H9 (cell line): ENCODE results near the gene CENPP. TPM values are rescaled to one million over a fixed set of nuclear protein-coding genes. Genes with fewer than 3 reads are reported as not detected.

Experiments
- DNase-seq: peaks from one replicate; pipeline ENCODE4 v3.0.0-alpha.2; 2017
- H2AFZ ChIP-seq: one replicate; pipeline ENCODE4 v1.6.1; 2013; ENCODE audit warnings: mild to moderate bottlenecking, low read length, control low read depth, moderate library complexity
- H2AK5ac ChIP-seq: 2 replicates; pipeline ENCODE4 v1.6.1; 2013; ENCODE audit warnings: low read length, control low read depth, mixed read lengths; ENCODE audit not compliant: insufficient read length
- H2BK120ac ChIP-seq: one replicate; pipeline ENCODE4 v1.6.1; 2013; ENCODE audit warnings: low read depth, mild to moderate bottlenecking, low read length, control low read depth, inconsistent platforms; ENCODE audit not compliant: poor library complexity, severe bottlenecking
- H2BK12ac ChIP-seq: 2 replicates; pipeline ENCODE4 v1.6.1; 2013; ENCODE audit warnings: low read length, control low read depth, mixed read lengths, low read depth; ENCODE audit not compliant: insufficient read length
- H2BK15ac ChIP-seq: 2 replicates; pipeline ENCODE4 v1.6.1; 2013; ENCODE audit warnings: low read depth, low read length, control low read depth
- H2BK20ac ChIP-seq: one replicate; pipeline ENCODE4 v1.6.1; 2013; ENCODE audit warnings: low read depth, mild to moderate bottlenecking, low read length, control low read depth, inconsistent platforms; ENCODE audit not compliant: poor library complexity, severe bottlenecking
- H2BK5ac ChIP-seq: 2 replicates; pipeline ENCODE4 v1.6.1; 2013; ENCODE audit warnings: low read length, control low read depth, mixed read lengths; ENCODE audit not compliant: insufficient read length
- H3K14ac ChIP-seq: 2 replicates; pipeline ENCODE4 v1.6.1; 2013; ENCODE audit warnings: low read length, control low read depth; ENCODE audit not compliant: insufficient read depth
- H3K18ac ChIP-seq: 2 replicates; pipeline ENCODE4 v1.6.1; 2013; ENCODE audit warnings: low read depth, mild to moderate bottlenecking, mixed read lengths, low read length, control low read depth; ENCODE audit not compliant: insufficient read length
- H3K23ac ChIP-seq: 2 replicates; pipeline ENCODE4 v1.6.1; 2013; ENCODE audit warnings: low read length, control low read depth, mixed read lengths, low read depth; ENCODE audit not compliant: insufficient read length
- H3K23me2 ChIP-seq: 2 replicates; pipeline ENCODE4 v1.6.1; 2013; ENCODE audit warnings: low read depth, mild to moderate bottlenecking, mixed read lengths, low read length, control low read depth; ENCODE audit not compliant: insufficient read length, poor library complexity, severe bottlenecking
- H3K27ac ChIP-seq: 2 replicates; pipeline ENCODE4 v1.5.1; 2013; ENCODE audit warnings: low read length, control low read depth, mixed read lengths, low read depth; ENCODE audit not compliant: insufficient read length
- H3K27me3 ChIP-seq: 2 replicates; pipeline ENCODE4 v1.6.1; 2013; ENCODE audit warnings: low read length, control low read depth, inconsistent platforms; ENCODE audit not compliant: insufficient read depth
- H3K4ac ChIP-seq: 2 replicates; pipeline ENCODE4 v1.6.1; 2013; ENCODE audit warnings: low read depth, mild to moderate bottlenecking, control low read depth, inconsistent platforms, low read length, moderate library complexity
- H3K4me1 ChIP-seq: 2 replicates; pipeline ENCODE4 v1.6.1; 2013; ENCODE audit warnings: low read length, control low read depth, inconsistent platforms; ENCODE audit not compliant: insufficient read depth
- H3K4me2 ChIP-seq: 2 replicates; pipeline ENCODE4 v1.6.1; 2013; ENCODE audit warnings: low read length, control low read depth, mixed read lengths; ENCODE audit not compliant: insufficient read length, insufficient read depth
- H3K56ac ChIP-seq: 2 replicates; pipeline ENCODE4 v1.6.1; 2013; ENCODE audit warnings: low read depth, mild to moderate bottlenecking, mixed read lengths, low read length, control low read depth; ENCODE audit not compliant: insufficient read length
- H3K79me1 ChIP-seq: 2 replicates; pipeline ENCODE4 v1.6.1; 2013; ENCODE audit warnings: low read depth, mild to moderate bottlenecking, moderate library complexity, low read length, control low read depth, inconsistent platforms; ENCODE audit not compliant: insufficient read depth, poor library complexity, severe bottlenecking
- H3K79me2 ChIP-seq: 2 replicates; pipeline ENCODE4 v1.6.1; 2013; ENCODE audit warnings: low read length, control low read depth, inconsistent platforms; ENCODE audit not compliant: insufficient read depth
- H3K9ac ChIP-seq: 2 replicates; pipeline ENCODE4 v1.6.1; 2013; ENCODE audit warnings: low read length, control low read depth, mixed read lengths; ENCODE audit not compliant: insufficient read length; ENCODE audit errors: extremely low read depth
- H3K9me3 ChIP-seq: one replicate; pipeline ENCODE4 v1.6.1; 2013; ENCODE audit warnings: low read depth, low read length, inconsistent platforms; ENCODE audit not compliant: control insufficient read depth
- H3T11ph ChIP-seq: one replicate; pipeline ENCODE4 v1.6.1; 2013; ENCODE audit warnings: mild to moderate bottlenecking, low read length, control low read depth, inconsistent platforms
- H4K20me1 ChIP-seq: one replicate; pipeline ENCODE4 v1.6.1; 2013; ENCODE audit not compliant: control insufficient read depth, insufficient read length, insufficient read depth
- H4K5ac ChIP-seq: 2 replicates; pipeline ENCODE4 v1.6.1; 2013; ENCODE audit warnings: low read depth, mild to moderate bottlenecking, mixed read lengths, low read length, control low read depth; ENCODE audit not compliant: insufficient read length
- H4K8ac ChIP-seq: replicated peaks from 2 replicates; pipeline ENCODE4 v1.6.1; 2013; ENCODE audit warnings: low read length, control low read depth, mixed read lengths, low read depth; ENCODE audit not compliant: insufficient read length
- H4K91ac ChIP-seq: 2 replicates; pipeline ENCODE4 v1.6.1; 2013; ENCODE audit warnings: low read depth, mild to moderate bottlenecking, moderate library complexity, mixed read lengths, low read length, control low read depth; ENCODE audit not compliant: insufficient read length
- H3K27ac Mint-ChIP-seq, 3 experiments: 2 replicates in 2 of 3; 3 replicates in 1 of 3; pipeline ENCODE4 v1.8.0; 2020 to 2021; ENCODE audit warnings: mixed read lengths in 3 of 3, mild to moderate bottlenecking in 1 of 3, moderate library complexity in 1 of 3
- H3K27me3 Mint-ChIP-seq: 2 replicates; pipeline ENCODE4 v1.8.0; 2021; ENCODE audit warnings: low read depth, mild to moderate bottlenecking, moderate library complexity, mixed read lengths
- H3K36me3 Mint-ChIP-seq, 3 experiments: 2 replicates in 2 of 3; 3 replicates in 1 of 3; pipeline ENCODE4 v1.8.0; 2020 to 2021; ENCODE audit warnings: low read depth in 3 of 3, mixed read lengths in 3 of 3; ENCODE audit not compliant: insufficient read depth in 1 of 3
- H3K4me1 Mint-ChIP-seq, 2 experiments: 2 replicates each; pipeline ENCODE4 v1.8.0; 2020; ENCODE audit warnings: mixed read lengths in 2 of 2
- H3K4me3 Mint-ChIP-seq, 2 experiments: 2 replicates in 1 of 2; 3 replicates in 1 of 2; pipeline ENCODE4 v1.8.0; 2020 to 2021; ENCODE audit warnings: mild to moderate bottlenecking in 2 of 2, mixed read lengths in 2 of 2, moderate library complexity in 1 of 2
- H3K9me3 Mint-ChIP-seq, 2 experiments: 2 replicates in 1 of 2; 3 replicates in 1 of 2; pipeline ENCODE4 v1.8.0; 2020; ENCODE audit warnings: mild to moderate bottlenecking in 2 of 2, mixed read lengths in 2 of 2, moderate library complexity in 1 of 2
- WGBS: extraction: QIAGEN DNeasy Blood & Tissue Kit; methylation state at CpG from one replicate; pipeline ENCODE4 v1.1.7; 2013; ENCODE audit warnings: missing lambda C conversion rate, low lambda C conversion rate, mixed read lengths; ENCODE audit not compliant: insufficient read length; ENCODE audit errors: extremely low coverage; 5-methylcytosine and 5-hydroxymethylcytosine counted together
- total RNA-seq: library from RNA; stranded (reverse); gene quantifications from 2 replicates; pipeline ENCODE4 v1.2.1, GENCODE V29; 2021
- TF ChIP-seq, protein P1 (sequence below): fragments of 200-600 bp; sonication (generic); conservative IDR thresholded peaks from 3 replicates; pipeline ENCODE4 v1.8.0; 2021; ENCODE audit warnings: antibody characterized with exemption, mild to moderate bottlenecking

Gene CENPP
- total RNA-seq, 1 experiment from 2014 or later, result 9.1 TPM

DNA sequence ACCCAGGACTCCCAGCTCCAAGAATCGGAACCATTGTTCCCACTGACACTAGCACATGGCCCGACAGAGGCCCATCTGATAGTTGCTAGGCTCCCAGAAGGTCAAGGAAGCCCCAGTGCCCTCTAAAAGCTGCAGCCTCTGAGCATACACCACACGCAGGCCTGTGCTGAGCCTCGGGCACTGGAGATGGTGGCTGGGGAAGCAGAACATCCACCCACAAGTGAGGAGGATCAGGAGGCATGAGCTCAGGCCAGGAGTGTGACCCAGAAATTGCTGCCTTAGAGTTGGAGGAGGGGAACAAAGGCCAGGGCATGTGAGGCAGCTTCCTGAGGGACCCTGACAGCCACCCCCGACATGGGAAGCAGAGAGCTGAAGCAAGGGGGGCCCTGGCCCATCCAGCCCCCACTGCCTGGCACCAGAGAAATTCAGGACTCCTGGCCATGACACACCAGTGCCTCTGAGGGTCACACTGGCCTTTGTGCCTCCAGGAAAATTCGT lies 322.8 kb downstream of the CENPP start:
- no peak overlapping the region for H3K4ac ChIP-seq
- H2AK5ac ChIP-seq, result no peak overlapping the region
- WGBS, result no CpG with 5 or more reads among the region's 6 CpGs
- Mint-ChIP-seq H3K4me3 (no peak overlapping the region), H3K27me3 (no peaks in the 10 kb centered on the region), H3K36me3 (peaks cover 26 to 65% (median 63%) of the 10 kb centered on the region in 3 experiments; a peak in 6 of 7 replicates), H3K27ac (peak overlapping the region in 1 of 3 experiments; percentile 89; a peak in 2 of 7 replicates), H3K4me1 (no peaks in the 10 kb centered on the region), H3K9me3 (no peaks in the 10 kb centered on the region)
- no peak overlapping the region for H3K4me2 ChIP-seq
- no peak overlapping the region for H2BK15ac ChIP-seq
- no peaks in the 10 kb centered on the region for H3K79me1 ChIP-seq
- no peak overlapping the region for H2BK12ac ChIP-seq
- H4K20me1 ChIP-seq, result no peaks in the 10 kb centered on the region
- no peaks in the 10 kb centered on the region for H3K23me2 ChIP-seq
- H4K91ac ChIP-seq, result no peak overlapping the region
- H3K79me2 ChIP-seq, result no peaks in the 10 kb centered on the region
- H4K5ac ChIP-seq, result no peak overlapping the region
- no peak overlapping the region for H3K9ac ChIP-seq
- no peak overlapping the region; the same call in 1 of the 2 replicates for H3K14ac ChIP-seq
- no peak overlapping the region for H3K27ac ChIP-seq
- H3K4me1 ChIP-seq, result no peaks in the 10 kb centered on the region
- H3K56ac ChIP-seq, result no peak overlapping the region
- no peak overlapping the region for H3K18ac ChIP-seq
- DNase-seq, result no peak
- no peak overlapping the region for H2AFZ ChIP-seq
- H3K27me3 ChIP-seq, result no peaks in the 10 kb centered on the region
- TF ChIP-seq, protein P1, sequence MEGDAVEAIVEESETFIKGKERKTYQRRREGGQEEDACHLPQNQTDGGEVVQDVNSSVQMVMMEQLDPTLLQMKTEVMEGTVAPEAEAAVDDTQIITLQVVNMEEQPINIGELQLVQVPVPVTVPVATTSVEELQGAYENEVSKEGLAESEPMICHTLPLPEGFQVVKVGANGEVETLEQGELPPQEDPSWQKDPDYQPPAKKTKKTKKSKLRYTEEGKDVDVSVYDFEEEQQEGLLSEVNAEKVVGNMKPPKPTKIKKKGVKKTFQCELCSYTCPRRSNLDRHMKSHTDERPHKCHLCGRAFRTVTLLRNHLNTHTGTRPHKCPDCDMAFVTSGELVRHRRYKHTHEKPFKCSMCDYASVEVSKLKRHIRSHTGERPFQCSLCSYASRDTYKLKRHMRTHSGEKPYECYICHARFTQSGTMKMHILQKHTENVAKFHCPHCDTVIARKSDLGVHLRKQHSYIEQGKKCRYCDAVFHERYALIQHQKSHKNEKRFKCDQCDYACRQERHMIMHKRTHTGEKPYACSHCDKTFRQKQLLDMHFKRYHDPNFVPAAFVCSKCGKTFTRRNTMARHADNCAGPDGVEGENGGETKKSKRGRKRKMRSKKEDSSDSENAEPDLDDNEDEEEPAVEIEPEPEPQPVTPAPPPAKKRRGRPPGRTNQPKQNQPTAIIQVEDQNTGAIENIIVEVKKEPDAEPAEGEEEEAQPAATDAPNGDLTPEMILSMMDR, result no peak
- no peak overlapping the region for H3K23ac ChIP-seq
- no peak overlapping the region for H2BK20ac ChIP-seq
- no peaks in the 10 kb centered on the region for H3K9me3 ChIP-seq
- no peak overlapping the region for H3T11ph ChIP-seq
- H2BK120ac ChIP-seq, result no peak overlapping the region
- no peak overlapping the region for H2BK5ac ChIP-seq
- H4K8ac ChIP-seq, result no peak overlapping the region
